DMS53 treated with DMSO at 0.1 percent for 48 hours (cell line): Measurements from ENCODE around the gene CIB4.

Experiments used
- DNase-seq: peaks from one replicate; lab custom pipeline; 2025; ENCODE audit not compliant: unreplicated experiment; lab: John Stamatoyannopoulos, UW

CIB4 gene

GRCh38 chr2:26640781-26641564, at the start of gene CIB4:
TSS of gene CIB4 (minus strand) at chr2:26641366. CDS start at chr2:26641314, 52 bp downstream.
- no peak for DNase-seq

- DNase-seq, result peak; percentile 84
Observed at GRCh38 chr2:26687801-26688200, 46.6 kb upstream of the CIB4 start.

GRCh38 chr2:26687328-26687727, 46.2 kb upstream of the CIB4 start:
- peak; percentile 79 for DNase-seq

GRCh38 chr2:26685989-26686839, 45.0 kb upstream of the CIB4 start:
- peak; percentile 46 for DNase-seq

- DNase-seq, result no peak
Observed at GRCh38 chr2:26685341-26685740, 44.2 kb upstream of the CIB4 start.

- DNase-seq, result no peak
Observed at GRCh38 chr2:26683583-26683982, 42.4 kb upstream of the CIB4 start.

GRCh38 chr2:26682155-26682554, 41.0 kb upstream of the CIB4 start:
- no peak for DNase-seq

- no peak for DNase-seq
Observed at GRCh38 chr2:26681656-26682055, 40.5 kb upstream of the CIB4 start.

- DNase-seq, result no peak
Observed at GRCh38 chr2:26679867-26680266, 38.7 kb upstream of the CIB4 start.

- DNase-seq, result no peak
Observed at GRCh38 chr2:26678035-26678434, 36.9 kb upstream of the CIB4 start.

- DNase-seq, result no peak
Observed at GRCh38 chr2:26675651-26676255, 34.6 kb upstream of the CIB4 start.

- DNase-seq, result no peak
Observed at GRCh38 chr2:26674771-26675170, 33.6 kb upstream of the CIB4 start.

- no peak for DNase-seq
Observed at GRCh38 chr2:26674002-26674751, 33.0 kb upstream of the CIB4 start.

- DNase-seq, result no peak
Observed at GRCh38 chr2:26672818-26673393, 31.7 kb upstream of the CIB4 start.

GRCh38 chr2:26672112-26672817, 31.1 kb upstream of the CIB4 start:
- DNase-seq, result no peak

GRCh38 chr2:26671691-26672090, 30.5 kb upstream of the CIB4 start:
- no peak for DNase-seq

- DNase-seq, result no peak
Observed at GRCh38 chr2:26670931-26671460, 29.8 kb upstream of the CIB4 start.

- DNase-seq, result no peak
Observed at GRCh38 chr2:26670171-26670570, 29.0 kb upstream of the CIB4 start.

- DNase-seq, result no peak
Observed at GRCh38 chr2:26668856-26669750, 27.9 kb upstream of the CIB4 start.
